Thoracic aorta (tissue), 2 donors: Measurements from ENCODE around the gene TMEM121B. TPM values are rescaled to one million over a fixed set of nuclear protein-coding genes. Genes with fewer than 3 reads are reported as not detected.

Source experiments
- ATAC-seq: fragments of 150-250 bp; one replicate; pipeline ENCODE4 v1.8.0; 2017; ENCODE audit warnings: low read depth; ENCODE audit not compliant: insufficient number of reproducible peaks, low FRiP score
- DNase-seq: peaks from one replicate; pipeline ENCODE4 v3.0.0-alpha.2; 2020; ENCODE audit warnings: low spot score
- H3K27ac ChIP-seq, 2 donors: fragments of 200-600 bp; sonication (generic); 1 replicate in 1 of 2; 2 replicates in 1 of 2; pipeline ENCODE4 v1.5.1; 2016; ENCODE audit warnings: mild to moderate bottlenecking in 2 of 2, moderate library complexity in 2 of 2
- H3K27me3 ChIP-seq: fragments of 200-600 bp; sonication (generic); replicated peaks from 2 replicates; pipeline ENCODE4 v1.6.0; 2016; ENCODE audit warnings: mild to moderate bottlenecking; ENCODE audit not compliant: insufficient read depth
- H3K36me3 ChIP-seq: fragments of 200-600 bp; sonication (generic); one replicate; pipeline ENCODE4 v1.5.1; 2016
- H3K4me1 ChIP-seq, 2 donors: fragments of 200-600 bp; sonication (generic); 1 replicate in 1 of 2; 2 replicates in 1 of 2; pipeline versions ENCODE4 v1.5.1 to v1.6.0; 2016; ENCODE audit warnings: low read depth in 2 of 2, mild to moderate bottlenecking in 1 of 2; ENCODE audit not compliant: control insufficient read depth in 1 of 2
- H3K4me3 ChIP-seq: fragments of 200-600 bp; sonication (generic); 2 replicates; pipeline ENCODE4 v1.5.1; 2016; ENCODE audit warnings: mild to moderate bottlenecking
- H3K9me3 ChIP-seq: fragments of 200-600 bp; sonication (generic); 2 replicates; pipeline ENCODE4 v1.5.1; 2016
- total RNA-seq, 2 donors: library from RNA; depleted of rRNA; stranded (reverse); fragments of >200 nt; gene quantifications; one replicate each; pipeline versions ENCODE4 v1.1.0 to v1.2.3, GENCODE V29; 2016
- TF ChIP-seq, protein P1 (sequence below): fragments of 200-600 bp; sonication (generic); IDR thresholded peaks from one replicate; pipeline ENCODE4 v1.5.1; 2019; ENCODE audit warnings: antibody characterized with exemption

TMEM121B gene
- total RNA-seq, 2 donors from 2014 or later, result 1.1 to 2.0 TPM

DNA sequence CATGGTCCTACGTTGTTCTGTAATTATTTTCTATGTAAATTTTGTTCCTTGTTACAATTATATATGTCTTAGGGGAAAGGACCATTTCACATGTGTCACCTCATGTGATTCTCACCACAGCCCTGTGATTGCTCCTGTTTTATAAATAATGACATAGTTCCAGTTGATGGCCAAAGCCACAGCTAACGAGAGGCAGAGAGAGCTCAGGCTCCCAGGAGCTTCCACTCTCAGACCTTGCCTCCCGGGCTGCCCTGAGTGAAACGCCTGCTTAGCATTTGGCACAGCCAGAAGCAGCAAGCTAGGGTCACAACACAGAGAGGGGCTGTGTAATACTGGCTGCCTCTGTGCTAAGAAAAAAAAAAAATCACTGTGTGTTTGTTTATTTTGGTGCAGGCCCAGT is 5.9 kb downstream of the TMEM121B start:
- Histone ChIP-seq H3K36me3 (peaks cover under 1% of the 10 kb centered on the region), H3K4me3 (no peak overlapping the region), H3K9me3 (no peaks in the 10 kb centered on the region), H3K27me3 (no peaks in the 10 kb centered on the region), H3K4me1 (no peaks in the 10 kb centered on the region), H3K27ac (no peak overlapping the region)
- DNase-seq, result no peak
- TF ChIP-seq, protein P1, sequence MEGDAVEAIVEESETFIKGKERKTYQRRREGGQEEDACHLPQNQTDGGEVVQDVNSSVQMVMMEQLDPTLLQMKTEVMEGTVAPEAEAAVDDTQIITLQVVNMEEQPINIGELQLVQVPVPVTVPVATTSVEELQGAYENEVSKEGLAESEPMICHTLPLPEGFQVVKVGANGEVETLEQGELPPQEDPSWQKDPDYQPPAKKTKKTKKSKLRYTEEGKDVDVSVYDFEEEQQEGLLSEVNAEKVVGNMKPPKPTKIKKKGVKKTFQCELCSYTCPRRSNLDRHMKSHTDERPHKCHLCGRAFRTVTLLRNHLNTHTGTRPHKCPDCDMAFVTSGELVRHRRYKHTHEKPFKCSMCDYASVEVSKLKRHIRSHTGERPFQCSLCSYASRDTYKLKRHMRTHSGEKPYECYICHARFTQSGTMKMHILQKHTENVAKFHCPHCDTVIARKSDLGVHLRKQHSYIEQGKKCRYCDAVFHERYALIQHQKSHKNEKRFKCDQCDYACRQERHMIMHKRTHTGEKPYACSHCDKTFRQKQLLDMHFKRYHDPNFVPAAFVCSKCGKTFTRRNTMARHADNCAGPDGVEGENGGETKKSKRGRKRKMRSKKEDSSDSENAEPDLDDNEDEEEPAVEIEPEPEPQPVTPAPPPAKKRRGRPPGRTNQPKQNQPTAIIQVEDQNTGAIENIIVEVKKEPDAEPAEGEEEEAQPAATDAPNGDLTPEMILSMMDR, result no peak
- ATAC-seq, result no peak

DNA sequence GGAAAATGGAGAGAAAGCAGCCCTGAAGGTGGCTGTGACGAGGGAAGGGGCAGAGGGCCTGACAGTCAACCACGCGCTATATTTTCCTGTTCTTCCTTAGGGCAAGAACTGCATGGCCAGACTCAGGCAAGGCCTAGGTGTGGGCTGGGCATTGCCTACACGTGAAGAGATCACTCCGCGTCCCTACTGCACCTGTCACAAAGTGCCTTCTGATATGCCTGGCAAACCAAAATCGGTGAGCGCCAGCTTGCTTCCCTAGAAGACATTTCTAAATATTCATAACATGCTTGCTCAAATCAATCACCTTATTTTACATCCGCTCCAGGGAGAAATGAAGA is 6.3 kb downstream of the TMEM121B start:
- no peaks in the 10 kb centered on the region for H3K9me3 ChIP-seq
- no peaks in the 10 kb centered on the region for H3K27me3 ChIP-seq
- DNase-seq, result no peak
- no peak overlapping the region for H3K27ac ChIP-seq
- no peaks in the 10 kb centered on the region for H3K4me1 ChIP-seq
- no peak overlapping the region for H3K4me3 ChIP-seq
- ATAC-seq, result no peak
- TF ChIP-seq, protein P1, result no peak
- H3K36me3 ChIP-seq, result peaks cover 4% of the 10 kb centered on the region

DNA sequence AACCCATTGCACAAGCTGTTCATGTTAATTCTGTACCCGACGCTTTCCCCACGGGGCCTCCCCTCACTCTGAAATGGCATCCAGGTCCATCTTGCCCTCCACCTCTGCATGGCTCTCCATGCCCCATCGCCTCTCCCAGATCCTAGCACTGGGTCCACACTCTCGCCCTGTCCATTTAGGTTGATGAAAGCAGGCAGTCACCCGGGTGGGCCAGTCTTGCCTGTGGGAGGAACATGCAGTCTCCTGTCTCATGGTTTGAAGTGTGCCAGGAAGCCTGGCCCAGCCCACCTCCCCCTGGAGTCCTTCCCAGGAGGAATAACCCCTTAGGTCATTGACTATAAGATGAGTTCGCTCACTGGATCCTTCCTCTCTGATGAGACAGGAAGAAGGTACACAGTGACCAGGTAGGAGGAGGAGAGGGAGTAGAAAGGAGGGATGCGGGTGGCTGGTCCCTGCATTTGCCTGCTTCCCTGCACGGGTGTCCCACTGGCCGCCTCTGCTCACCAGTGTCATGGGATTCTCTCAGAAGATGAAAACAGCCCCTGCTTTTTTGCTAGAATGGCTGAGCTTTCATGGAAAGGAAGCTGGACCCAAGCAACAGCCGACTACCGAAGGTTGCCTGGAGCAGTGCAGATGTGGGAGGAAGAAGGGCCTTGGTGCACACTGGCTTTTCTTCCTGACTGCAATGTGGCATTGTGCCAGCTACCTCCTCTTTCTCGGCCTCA is 6.8 kb downstream of the TMEM121B start:
- Histone ChIP-seq H3K4me3 (no peak overlapping the region), H3K4me1 (no peaks in the 10 kb centered on the region), H3K27me3 (no peaks in the 10 kb centered on the region), H3K36me3 (peaks cover 9% of the 10 kb centered on the region), H3K9me3 (no peaks in the 10 kb centered on the region), H3K27ac (no peak overlapping the region)
- DNase-seq (no peak), ATAC-seq (no peak)
- TF ChIP-seq, protein P1, result no peak

DNA sequence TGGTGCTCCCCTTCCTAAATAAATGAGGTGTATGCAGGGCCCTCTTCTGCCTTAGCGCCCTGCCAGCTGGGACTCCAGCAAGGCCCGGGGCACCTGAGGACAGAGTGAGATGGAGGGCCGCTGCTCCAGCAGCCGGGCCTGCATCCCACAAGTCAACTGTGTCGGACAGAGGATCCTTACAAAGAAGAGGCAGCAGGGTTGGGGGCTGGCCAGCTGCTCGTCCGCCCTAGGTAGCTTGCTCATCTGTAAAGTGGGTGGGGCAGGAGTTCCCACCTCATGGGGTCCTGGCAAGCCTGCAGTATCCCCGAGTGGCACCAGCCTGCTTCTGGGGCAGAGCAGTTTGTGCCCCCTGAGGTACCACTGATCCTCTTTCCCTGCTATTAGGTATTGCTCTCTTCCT is 7.6 kb downstream of the TMEM121B start:
- peaks cover 16% of the 10 kb centered on the region for H3K36me3 ChIP-seq
- no peaks in the 10 kb centered on the region for H3K9me3 ChIP-seq
- no peaks in the 10 kb centered on the region for H3K27me3 ChIP-seq
- H3K4me3 ChIP-seq, result no peak overlapping the region
- TF ChIP-seq, protein P1, result no peak
- DNase-seq (no peak), ATAC-seq (no peak)
- H3K4me1 ChIP-seq, result no peaks in the 10 kb centered on the region
- no peak overlapping the region for H3K27ac ChIP-seq

DNA sequence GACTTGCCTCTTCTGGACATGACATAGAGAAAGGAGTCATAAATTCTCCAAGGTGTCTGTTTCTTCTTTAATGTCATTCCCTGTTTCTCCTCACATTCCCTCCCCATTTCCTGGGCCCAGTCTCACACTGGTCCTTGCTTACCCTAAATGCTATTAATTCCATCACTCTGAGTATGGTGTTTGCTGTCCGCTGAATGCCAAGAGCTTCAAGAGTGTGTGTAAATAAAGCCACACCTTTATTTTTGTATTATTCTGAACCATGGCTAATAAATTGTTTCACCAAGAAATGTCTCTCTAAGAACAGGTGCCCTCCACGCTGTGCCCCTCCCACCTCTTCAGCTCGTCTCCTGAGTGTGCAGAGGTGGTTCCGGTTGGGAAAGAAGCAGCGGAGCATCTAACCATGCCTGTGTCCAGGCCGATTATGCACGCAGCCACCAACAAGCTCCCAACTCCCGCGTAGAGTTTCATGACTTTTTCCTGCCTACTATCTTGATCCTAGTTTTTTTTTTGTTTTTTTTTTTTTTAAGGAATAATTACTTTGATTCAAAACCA is 8.6 kb downstream of the TMEM121B start:
- Histone ChIP-seq H3K27me3 (no peaks in the 10 kb centered on the region), H3K9me3 (no peaks in the 10 kb centered on the region), H3K4me1 (no peaks in the 10 kb centered on the region), H3K4me3 (no peak overlapping the region), H3K36me3 (peaks cover 24% of the 10 kb centered on the region), H3K27ac (no peak overlapping the region)
- TF ChIP-seq, protein P1, result no peak
- DNase-seq, result no peak
- no peak for ATAC-seq
